Stimulated activated naive CD4-positive, alpha-beta T cell (primary cell): ENCODE results near the gene MEGF8.
A peak's percentile ranks its signal among the peaks of the same experiment; 100 is the strongest.

ENCODE experiments used
- DNase-seq, 6 experiments: peaks; one replicate each; lab custom pipeline; 2025; lab: John Stamatoyannopoulos, UW

Gene MEGF8, protein sequence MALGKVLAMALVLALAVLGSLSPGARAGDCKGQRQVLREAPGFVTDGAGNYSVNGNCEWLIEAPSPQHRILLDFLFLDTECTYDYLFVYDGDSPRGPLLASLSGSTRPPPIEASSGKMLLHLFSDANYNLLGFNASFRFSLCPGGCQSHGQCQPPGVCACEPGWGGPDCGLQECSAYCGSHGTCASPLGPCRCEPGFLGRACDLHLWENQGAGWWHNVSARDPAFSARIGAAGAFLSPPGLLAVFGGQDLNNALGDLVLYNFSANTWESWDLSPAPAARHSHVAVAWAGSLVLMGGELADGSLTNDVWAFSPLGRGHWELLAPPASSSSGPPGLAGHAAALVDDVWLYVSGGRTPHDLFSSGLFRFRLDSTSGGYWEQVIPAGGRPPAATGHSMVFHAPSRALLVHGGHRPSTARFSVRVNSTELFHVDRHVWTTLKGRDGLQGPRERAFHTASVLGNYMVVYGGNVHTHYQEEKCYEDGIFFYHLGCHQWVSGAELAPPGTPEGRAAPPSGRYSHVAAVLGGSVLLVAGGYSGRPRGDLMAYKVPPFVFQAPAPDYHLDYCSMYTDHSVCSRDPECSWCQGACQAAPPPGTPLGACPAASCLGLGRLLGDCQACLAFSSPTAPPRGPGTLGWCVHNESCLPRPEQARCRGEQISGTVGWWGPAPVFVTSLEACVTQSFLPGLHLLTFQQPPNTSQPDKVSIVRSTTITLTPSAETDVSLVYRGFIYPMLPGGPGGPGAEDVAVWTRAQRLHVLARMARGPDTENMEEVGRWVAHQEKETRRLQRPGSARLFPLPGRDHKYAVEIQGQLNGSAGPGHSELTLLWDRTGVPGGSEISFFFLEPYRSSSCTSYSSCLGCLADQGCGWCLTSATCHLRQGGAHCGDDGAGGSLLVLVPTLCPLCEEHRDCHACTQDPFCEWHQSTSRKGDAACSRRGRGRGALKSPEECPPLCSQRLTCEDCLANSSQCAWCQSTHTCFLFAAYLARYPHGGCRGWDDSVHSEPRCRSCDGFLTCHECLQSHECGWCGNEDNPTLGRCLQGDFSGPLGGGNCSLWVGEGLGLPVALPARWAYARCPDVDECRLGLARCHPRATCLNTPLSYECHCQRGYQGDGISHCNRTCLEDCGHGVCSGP (N-terminal part only)

DNA sequence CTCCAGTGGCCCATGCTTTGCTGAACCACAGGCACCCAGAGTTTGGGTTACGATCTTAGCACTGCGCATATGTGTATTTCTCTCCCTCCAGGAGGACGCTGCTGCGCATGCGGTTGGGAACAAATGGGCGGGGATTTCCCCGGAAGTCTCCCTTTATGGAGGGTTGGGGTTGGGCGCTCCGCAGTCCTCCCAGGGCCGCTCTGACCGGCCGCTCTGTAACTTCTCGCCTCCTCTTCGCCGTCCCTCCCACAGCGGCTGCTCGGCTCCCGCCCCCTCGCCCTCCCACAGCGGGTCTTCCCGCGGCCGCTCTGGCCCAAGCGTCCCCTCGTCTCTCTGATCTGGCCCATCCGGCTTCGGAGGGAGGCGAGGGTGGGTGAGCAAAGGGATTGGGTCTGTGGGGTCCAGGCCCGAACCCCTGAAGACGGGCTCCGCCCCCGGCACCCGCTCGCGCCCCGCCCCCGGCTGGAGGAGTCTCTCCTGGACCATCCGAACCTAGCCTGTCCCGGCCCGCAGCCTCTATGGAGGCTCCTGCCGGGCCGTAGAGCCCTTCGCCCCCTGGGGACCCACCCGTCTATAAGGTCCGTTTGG lies at the start of gene MEGF8:
Gene MEGF8 (plus strand): TSS at position 328 of the 588 bp plus-strand sequence. CDS start 609 bp downstream, outside the sequence.
- DNase-seq: peak; percentile 92 to 98 (median 96)

- DNase-seq: no peak
Observed at GRCh38 chr19:42276284-42276683, 49.2 kb upstream of the MEGF8 start.

GRCh38 chr19:42276821-42277220 lies 48.6 kb upstream of the MEGF8 start:
- no peak for DNase-seq

DNA sequence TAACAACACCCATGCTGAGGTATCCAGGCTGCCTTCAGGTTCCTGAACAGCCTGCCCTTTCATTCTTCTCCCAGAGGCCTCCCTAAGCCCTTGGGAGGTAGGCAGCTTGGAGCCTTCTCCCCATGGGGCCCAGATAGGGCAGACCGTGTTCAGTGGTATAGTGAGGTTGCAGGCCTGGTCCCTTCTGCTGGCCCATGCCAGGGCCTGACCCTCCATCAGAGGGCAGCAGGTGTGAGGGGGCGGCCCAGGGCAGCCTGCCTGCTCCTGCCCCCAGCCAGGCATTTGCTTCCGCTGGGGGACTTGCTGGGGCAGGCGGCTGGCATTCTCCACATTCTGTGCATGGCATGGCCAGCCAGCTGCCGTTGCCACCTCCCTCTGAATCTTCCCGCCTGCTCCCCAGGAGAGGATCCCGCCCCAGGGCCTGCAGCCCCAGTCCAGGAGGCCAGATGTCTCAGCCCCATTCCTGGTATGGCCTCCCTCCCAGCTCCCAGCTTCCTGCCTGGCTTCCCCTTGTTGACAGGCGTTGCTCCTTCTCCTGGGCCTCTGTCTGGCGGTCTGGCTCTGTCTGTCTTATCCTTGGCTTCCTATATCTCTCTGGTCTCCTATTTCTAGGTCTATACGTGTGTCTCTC lies 47.5 kb upstream of the MEGF8 start:
- no peak for DNase-seq

DNA sequence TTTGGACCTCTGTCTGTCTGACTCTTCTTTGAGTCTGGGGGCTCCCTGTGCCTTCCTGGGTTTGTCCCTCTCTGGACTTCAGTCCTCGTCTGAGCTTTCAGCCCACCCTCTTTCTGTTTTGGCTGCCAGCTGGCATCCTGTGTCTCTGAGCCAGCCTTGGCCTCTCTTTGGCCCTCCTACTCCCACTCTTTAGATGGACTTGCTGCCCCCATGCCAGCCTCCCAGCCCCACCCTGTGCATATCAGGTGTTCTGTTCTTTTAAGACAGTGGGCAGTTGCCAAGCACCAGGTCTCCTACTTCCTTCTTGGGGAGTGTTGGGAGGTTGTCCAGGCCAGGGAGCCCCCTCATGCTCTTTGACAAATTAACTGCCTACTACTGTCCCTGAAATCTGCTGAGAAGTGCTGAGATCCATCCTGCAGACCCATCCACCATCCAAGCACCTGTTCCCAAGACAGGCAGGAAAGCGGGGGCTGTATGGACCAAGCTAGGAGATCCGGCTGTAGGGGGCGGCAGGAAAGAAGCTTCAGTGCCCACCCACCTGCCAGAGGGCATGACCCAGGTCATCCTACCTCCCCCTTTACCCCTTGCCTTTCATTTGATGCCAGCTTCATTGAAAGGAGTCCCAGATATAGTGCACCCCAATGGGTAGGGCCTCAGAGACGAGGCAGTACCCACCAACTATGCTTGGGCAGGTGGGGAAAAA lies 46.8 kb upstream of the MEGF8 start:
- no peak for DNase-seq

- DNase-seq: no peak
Observed at GRCh38 chr19:42279155-42279901, 46.1 kb upstream of the MEGF8 start.

GRCh38 chr19:42279902-42280814 lies 45.3 kb upstream of the MEGF8 start:
- DNase-seq: peak; percentile 76 to 86 (median 82)

DNA sequence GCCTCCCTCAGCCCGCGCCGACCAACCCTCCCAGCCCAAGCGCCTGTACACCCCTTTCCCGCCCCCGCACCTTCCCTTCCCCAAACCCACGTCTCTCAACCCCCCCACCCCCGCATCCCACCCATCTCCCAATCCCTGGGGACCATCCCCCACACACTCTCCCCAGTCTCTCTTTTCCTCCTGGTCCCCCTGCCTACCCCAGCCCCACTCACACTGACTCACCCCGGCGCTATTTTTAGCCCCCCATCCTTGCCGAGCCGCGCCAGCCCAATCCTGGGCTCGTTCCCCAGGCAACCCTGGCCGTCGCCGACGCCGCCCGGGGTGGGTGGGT lies 44.7 kb upstream of the MEGF8 start:
- DNase-seq: peak in 2 of 6 experiments; percentile 42 to 46

DNA sequence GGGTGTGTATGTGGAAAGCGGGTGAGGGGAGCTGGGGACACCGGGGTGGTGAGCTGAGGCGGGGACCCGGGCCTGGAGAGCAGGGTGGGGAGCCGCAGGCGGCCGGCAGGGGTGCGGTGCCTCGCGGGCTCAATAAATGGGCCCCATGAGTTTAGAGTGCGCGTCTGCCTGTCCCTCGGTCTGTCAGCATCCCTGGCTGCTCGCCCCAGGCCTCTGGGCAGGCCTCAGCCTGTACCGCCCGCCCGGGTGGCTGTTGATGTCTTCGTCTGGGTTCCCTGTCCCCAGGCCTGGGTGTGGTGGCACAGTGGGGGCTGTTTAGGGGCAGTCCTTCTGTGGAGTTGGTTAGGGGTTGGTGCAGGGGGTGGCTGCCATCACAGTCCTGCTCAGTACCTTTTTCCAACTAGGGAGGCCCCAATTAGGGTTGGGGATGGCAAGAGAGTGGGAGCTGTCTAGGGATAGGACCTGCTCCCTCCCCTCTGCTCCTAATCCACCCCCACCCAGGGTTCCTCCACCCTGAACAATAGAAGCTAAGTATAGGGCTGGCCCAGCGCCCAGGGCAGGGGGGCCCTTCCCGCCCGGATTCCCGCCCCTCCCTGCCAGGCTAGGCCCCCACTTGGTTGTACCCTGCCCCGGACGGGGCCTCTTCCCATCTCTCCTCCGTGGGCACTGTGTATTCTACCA lies 44.1 kb upstream of the MEGF8 start:
- DNase-seq: peak in 3 of 6 experiments; percentile 38 to 42 (median 42)

DNA sequence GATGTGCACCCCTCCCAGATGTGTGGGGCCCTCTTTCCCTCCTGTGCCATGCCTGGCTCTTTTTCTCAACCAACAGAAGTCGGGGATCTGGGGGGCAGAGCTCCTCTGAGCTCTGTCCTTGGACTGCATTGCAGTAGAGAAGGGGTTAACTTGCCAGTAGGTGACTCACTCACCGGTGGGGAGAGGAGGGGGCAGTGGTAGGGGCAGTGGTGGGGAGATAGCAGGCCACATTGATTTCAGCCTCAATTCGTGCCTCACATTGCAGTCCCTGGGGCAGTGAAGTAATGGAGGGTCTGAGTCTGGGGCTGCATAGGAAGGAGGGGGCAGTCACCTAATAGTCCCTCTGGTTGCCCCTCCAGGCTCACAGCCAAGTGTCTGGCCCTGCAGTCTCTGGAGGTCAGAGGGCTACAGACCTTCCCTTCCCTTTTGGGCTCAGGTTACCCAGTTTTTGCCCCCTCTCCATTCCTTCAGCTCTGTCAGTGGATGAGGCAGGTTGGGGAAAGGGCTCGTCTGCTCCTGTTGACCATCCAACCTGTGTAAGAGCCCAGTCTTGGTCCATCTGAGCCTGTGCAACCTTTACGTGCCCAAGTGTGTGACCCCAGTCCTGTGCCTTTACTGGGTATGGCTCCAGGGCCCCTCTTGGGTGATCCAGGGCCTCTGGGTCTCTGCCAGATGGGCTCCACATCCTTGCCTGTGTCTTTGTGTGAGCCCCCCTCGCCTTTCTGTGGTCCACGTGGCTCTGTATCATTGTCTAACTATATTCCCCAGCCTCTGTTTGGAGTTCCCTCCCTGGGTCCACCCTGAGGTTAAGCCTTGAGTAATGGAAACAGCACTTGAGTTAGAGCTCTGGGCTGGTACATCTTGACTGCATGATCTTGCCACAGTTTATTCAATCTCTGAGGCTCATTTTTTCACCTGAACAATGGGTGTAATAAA lies 43.3 kb upstream of the MEGF8 start:
- DNase-seq: peak in 1 of 6 experiments; percentile 46

DNA sequence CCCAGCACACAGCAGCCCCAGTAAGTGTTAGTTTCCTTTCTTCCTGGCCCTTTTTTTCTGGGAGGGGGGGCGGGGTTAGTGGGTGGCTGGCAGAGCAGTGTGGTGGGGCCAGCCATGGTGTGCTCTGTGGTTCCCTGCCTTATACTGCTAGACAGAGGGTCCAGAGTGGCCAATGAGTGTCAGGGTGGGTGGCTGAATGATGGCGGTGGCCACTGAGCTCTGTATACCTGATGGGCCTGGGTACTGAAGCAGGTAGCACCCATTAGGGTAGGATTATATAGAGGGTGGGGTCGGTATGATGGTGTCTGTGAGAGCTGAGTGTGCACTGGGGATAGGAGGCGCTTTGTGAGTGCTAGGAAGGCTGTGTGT lies 42.6 kb upstream of the MEGF8 start:
- DNase-seq: no peak

DNA sequence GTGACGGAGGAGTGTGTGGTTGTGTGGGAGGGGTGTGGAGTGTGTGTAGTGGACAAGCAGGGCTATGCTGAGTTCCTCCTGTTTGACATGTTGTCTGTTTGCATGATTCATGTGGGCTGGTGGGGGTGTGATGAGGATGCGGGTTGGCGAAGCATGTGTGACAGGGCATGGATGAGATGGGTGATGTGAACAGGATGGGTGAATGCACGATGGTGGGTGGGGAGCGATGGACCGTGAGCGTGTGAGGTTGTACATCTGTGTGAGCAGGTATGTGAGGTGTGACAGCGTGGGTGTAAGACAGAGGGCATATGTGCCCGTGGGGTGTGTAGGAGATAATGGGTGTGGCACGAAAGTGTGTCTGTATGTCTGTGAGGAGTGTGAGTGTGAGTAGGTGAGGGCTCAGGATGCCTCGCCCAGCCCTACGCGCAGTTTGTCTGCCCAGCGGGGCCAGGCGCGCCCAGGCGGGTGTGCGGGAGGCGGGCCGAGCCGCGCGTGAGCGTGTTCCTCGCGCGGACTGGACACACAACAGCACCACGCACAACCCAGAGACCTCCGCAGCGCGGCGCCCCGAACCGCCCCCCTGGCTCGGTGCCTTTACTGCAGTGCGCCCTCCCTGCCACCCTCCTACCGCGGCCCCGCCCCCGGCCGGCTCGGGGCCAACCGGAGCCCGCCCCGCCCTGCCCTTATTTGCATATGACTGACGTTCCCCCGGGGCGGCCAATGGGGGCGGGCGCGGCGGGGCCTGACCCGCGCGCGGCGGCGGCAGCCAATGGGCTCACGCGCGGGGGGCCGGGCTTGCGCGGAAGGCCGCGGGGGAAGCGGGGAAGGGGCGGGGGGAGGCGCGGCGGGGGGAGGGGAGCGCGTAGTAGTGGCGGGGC lies 42.0 kb upstream of the MEGF8 start:
- peak; percentile 93 to 99 (median 96) for DNase-seq

DNA sequence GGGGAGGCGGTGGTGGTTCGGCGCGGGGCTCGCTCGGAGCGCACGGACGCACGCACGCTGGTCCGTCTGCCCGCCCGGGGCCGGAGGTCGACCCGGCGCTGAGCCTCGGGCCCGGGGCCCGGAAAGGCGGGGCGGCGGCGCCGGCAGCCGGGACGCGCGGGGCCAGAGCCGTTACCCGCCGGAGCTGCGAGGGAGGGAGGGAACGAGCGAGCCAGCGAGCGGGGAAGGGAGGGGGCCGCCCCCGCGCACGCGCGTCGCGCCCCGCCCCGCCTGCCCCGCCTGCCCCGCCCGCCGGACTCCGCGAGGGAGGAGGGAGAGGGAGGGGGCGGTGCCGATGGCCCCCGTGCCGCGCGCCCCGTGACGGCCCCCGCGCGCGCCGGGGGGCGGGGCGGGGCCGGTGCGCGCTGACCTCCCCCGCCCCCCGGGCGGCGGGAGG lies 41.4 kb upstream of the MEGF8 start:
- DNase-seq: peak; percentile 81 to 98 (median 90)

DNA sequence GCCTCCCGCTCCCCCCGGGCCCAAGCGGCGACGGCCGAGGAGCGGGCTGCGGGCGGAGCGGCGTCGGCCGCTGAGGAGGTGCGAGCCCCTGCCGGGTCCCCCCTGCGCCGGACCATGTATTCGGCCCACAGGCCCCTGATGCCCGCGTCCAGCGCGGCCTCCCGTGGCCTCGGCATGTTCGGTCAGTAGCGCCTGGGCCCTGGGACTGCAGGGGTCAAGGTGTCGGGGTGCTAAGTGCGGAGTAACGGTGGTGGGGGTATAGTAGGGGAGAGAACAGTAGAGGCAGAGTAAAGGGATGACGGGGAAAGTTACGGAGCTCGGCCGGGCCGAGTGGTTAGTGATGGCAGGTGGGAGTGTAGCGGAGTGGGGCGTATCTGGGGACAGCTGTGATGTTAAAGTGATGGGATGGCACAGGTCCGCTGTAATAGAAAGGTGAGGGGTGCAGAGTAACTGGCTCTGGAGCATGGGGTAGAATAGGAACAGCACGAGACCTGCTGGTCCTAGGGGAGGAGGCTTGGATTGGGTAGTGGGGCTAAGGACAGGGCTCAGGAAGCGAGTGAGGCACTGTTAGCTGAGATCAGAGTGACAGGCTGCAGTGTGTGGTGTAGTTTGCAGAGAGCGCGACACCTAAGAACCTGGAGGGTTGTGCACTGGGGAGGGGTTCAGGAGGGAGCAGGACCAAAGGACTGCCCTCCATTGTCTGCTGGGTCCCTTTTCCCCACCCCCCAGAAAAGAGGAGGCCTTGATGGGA lies 40.7 kb upstream of the MEGF8 start:
- DNase-seq: peak in 3 of 6 experiments; percentile 34 to 66 (median 49)

GRCh38 chr19:42285541-42285941 lies 39.9 kb upstream of the MEGF8 start:
- no peak for DNase-seq

GRCh38 chr19:42285988-42286348 lies 39.5 kb upstream of the MEGF8 start:
- no peak for DNase-seq
